ENCODE data around the gene HECTD3.

HECTD3 gene
- long read RNA-seq, donor 1, partial matches to known transcripts: 0 of 6 reads
- long read RNA-seq, donor 1, other reads (novel, unspliced or antisense): 0 of 6 reads
- long read RNA-seq, donor 2, partial matches to known transcripts: 0 of 2 reads
- long read RNA-seq, donor 2, other reads (novel, unspliced or antisense): 0 of 2 reads
- long read RNA-seq, donor 3, partial matches to known transcripts: 0 of 2 reads
- long read RNA-seq, donor 3, other reads (novel, unspliced or antisense): 0 of 2 reads
- long read RNA-seq, donor 4, partial matches to known transcripts: 6 of 8 reads
- long read RNA-seq, donor 4, other reads (novel, unspliced or antisense): 0 of 8 reads
- long read RNA-seq, donor 5, transcript HECTD3-202 (21 exons, 3,610 nt): major isoform, 5 of 10 reads
- long read RNA-seq, donor 5, partial matches to known transcripts: 5 of 10 reads
- long read RNA-seq, donor 5, other reads (novel, unspliced or antisense): 0 of 10 reads
- long read RNA-seq, donor 6, partial matches to known transcripts: 0 of 4 reads
- long read RNA-seq, donor 6, other reads (novel, unspliced or antisense): 0 of 4 reads
- long read RNA-seq, donor 7, partial matches to known transcripts: 19 of 25 reads
- long read RNA-seq, donor 7, other reads (novel, unspliced or antisense): 0 of 25 reads
- long read RNA-seq, donor 8, partial matches to known transcripts: 6 of 13 reads
- long read RNA-seq, donor 8, other reads (novel, unspliced or antisense): 0 of 13 reads

GRCh38 chr1:45010855-45011811 is at the start of gene HECTD3:
TSS of gene HECTD3 (minus strand) at chr1:45011324. CDS start at chr1:45011257, 67 bp downstream.
- DNase-seq: peak; percentile 91

- DNase-seq: no peak
Observed at GRCh38 chr1:45059829-45060228, 48.7 kb upstream of the HECTD3 start.

GRCh38 chr1:45057542-45057941 is 46.4 kb upstream of the HECTD3 start:
- no peak for DNase-seq

- no peak for DNase-seq
Observed at GRCh38 chr1:45051005-45051772, 40.1 kb upstream of the HECTD3 start.

DNA sequence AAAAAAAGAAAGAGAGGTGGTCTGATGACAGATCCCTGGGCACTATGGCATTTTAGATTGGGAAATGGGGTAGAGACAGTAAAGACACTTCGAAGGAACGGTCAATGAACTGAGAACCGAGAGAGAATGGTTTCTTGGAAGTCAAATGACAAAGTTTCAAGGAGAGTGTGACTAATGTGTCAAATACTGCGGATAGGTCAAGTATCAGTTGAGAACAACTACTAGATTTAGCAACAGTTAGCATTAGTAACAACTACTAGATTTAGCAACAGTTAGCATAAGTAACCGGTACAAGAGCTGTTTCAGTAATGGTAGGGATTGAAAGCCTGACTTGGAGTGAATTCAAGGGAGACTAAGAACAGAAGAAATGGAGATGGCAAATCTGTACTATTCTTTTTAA is 35.9 kb upstream of the HECTD3 start:
- no peak for DNase-seq

DNA sequence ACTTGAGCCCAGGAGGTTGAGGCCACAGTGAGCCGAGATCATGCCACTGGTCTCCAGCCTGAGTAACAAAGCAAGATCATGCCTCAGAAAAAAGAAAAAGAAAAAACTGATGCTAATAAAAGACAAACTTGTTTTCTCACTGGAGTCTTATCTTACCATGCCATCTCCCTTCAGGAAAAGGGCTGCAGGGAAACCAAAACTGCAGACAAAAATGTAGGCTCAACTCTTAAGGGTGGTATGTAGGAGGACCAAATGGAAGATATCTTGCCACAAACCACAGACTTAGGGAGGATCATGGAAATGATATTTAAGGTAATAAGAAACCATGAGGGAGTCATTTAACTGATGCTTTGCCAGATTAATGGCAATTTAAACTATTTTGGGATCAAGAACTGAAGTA is 33.8 kb upstream of the HECTD3 start:
- no peak for DNase-seq

DNA sequence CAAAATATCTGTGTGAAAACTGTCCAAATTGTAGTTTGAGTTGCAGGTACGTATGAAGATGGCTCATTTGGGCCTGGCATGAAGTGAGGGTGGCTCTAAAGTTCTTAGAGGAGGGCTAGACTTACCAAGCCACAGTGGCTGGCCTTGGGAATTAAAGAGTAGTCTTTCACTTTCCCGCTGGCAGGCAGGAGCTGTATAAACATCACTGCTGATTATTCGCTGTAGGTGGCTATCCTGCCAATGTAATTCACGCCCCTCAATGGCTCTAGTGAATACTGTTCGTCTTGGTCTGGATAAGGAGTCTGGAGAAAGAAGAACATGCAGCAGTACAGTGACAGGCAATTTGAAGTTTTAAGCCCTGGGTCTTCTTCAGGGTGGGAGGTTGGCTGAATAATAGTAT is 32.0 kb upstream of the HECTD3 start:
- DNase-seq: no peak

DNA sequence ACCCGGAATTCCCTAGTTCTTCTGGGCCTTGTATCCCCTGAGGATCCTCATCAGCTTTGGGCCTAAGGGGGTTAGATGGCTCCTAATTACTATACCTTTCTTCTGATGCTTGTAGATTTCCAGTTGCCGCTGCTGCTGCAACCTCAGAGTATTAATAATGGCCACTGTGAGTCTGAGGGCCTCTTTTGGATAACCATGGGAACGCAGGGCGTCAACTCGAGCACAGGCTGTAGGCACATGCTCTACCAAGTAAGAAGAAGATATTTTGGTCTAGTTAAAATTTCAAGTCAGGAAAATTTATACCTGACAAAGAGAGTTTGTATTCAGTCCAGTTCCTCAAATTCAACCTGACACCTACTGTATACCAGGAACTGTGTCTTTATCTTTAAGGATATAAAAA is 29.2 kb upstream of the HECTD3 start:
- DNase-seq: no peak

GRCh38 chr1:45038661-45039364 is 27.7 kb upstream of the HECTD3 start:
- DNase-seq: no peak

DNA sequence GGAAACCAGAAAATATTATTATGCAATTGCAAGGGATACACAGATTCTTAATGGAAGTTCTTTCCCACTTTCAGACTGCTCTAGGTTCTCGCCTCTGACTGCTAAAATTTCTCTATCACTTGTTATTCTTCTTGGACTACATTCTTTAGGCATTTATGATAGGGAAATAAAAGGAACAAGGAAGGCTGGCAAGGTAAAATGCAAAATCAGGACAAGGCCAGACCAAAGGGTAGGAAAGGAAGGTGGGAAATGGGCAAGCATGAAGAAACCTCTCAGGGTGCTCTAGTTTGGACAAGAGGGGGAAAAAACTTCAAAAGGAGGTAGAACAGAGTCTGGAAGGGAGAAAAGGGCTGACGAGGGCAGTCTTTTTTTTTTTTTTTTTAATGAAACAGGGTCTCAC is 27.1 kb upstream of the HECTD3 start:
- no peak for DNase-seq

GRCh38 chr1:45037456-45037855 is 26.3 kb upstream of the HECTD3 start:
- no peak for DNase-seq

DNA sequence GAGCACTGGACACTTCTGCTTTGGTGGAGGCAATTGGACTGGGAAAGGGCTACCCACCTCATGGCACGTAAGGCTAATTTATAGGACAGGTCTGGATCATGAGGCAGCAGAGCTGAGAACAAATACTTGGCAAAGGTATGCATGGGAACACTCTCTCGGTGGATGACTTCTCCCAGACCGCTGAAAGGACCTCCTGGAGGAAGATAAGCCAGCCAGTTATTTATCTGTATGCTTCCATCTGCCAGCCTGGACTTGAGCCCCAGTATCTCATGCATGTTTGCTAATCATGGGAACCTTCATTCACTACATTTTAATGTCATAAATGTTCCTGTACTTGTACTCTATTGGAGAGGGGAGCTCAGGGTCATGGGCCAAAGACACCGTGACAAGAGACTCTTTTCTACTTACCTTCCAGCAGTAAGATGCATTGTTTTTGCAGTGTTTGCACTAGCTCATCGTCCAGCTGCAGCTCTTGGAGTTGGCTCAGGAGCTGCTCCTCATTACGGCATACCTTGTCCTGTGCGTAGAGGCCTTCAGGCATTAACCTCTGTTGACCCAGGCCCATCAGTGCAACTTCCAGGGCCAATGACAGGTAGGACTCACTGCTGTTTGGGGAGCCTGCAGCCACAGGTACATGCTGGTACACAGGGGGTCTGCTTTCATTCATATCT is 24.6 kb upstream of the HECTD3 start:
- DNase-seq: no peak

GRCh38 chr1:45033356-45033755 is 22.2 kb upstream of the HECTD3 start:
- no peak for DNase-seq

GRCh38 chr1:45032837-45033236 is 21.7 kb upstream of the HECTD3 start:
- no peak for DNase-seq

- no peak for DNase-seq
Observed at GRCh38 chr1:45026446-45026845, 15.3 kb upstream of the HECTD3 start.

DNA sequence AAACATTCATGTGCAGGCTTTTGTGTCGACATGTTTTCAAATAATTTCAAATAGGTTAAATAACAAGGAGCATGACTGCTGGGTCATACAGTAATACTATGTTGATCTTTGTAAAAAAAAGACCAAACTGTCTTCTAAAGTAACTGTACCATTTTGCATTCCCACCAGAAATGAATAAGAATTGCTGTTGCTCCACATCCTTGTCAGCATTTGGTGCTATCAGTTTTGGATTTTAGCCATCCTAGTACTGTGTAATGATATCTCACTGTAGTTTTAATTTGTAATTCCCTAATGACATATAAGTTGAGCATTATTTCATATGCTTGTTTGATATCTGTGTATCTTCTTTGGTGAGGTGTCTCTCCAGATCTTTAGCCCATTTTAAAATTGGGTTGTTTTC is 12.5 kb upstream of the HECTD3 start:
- DNase-seq: no peak

GRCh38 chr1:45018599-45019230 is 7.6 kb upstream of the HECTD3 start:
- DNase-seq: peak; percentile 37

DNA sequence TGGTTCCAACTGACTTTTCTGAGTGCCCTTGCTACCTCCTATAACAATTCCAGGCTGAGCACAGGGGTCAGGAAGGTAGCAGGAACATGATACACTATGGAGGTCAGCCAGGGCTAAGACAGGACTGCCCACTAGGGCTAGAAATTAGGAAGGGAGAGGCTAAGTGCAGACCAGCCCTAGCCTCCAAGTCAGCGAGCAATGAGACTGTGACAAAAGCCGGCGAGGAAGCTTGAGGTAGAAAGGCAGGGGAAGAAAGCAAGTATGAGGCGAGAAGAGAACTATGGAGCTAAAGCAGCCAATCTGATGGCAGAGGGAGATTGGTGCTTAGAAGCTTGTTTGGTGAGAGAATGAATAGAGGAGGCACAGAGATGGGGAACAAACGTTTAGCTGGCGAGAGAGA is 5.6 kb upstream of the HECTD3 start:
- DNase-seq: no peak

DNA sequence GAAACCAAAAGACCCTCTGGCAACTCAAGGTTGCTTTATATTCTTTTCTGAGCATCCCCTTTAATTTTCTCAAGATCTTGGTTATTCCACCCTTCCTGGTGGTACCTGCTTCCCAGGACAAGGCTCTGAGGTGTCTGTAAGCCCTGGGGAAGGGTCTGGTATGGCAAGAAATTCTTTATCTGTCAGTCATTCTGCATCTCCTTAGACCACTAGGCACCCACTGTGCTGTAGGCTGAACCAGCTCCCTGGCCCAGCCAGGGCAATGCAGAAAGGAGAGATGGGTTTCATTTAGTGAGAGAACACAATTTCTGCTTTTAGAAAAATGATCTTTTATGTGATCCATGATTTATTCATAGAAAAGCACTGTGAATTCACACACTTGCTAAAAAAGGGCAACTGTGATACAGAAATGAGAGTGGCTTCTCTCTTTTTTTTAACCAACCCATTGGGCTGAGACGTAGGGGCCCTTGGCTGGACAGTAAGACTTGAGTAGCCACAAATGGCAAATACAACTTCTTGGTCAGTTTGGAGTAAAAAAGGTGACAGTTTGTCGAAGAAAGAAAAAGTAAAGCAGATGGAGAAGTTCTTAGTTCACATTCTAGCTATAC is 5.1 kb upstream of the HECTD3 start:
- no peak for DNase-seq

- DNase-seq: no peak
Observed at GRCh38 chr1:45015683-45016082, 4.6 kb upstream of the HECTD3 start.
